Tibial nerve (tissue), 4 donors: ENCODE results near the gene AMIGO2.

ENCODE experiments used
- EP300 ChIP-seq, 2 donors: sonication (generic); formaldehyde crosslinking; IDR thresholded peaks; one replicate each; pipeline ENCODE4 v1.6.1; 2017; ENCODE audit warnings: antibody characterized with exemption in 2 of 2, mild to moderate bottlenecking in 1 of 2
- POLR2A ChIP-seq, 2 donors: fragments of 450-650 bp; IDR thresholded peaks; one replicate each; pipeline ENCODE4 v1.6.1; 2017; ENCODE audit warnings: antibody characterized with exemption in 2 of 2, mild to moderate bottlenecking in 2 of 2, moderate library complexity in 2 of 2
- TF ChIP-seq, protein P1 (sequence below), 5 experiments: fragments of 200-600 bp in 3 of 5; fragments of 450-650 bp in 2 of 5; sonication (generic) in 3 of 5; IDR thresholded peaks; one replicate each; pipeline ENCODE4 v1.5.1; 2016 to 2019; ENCODE audit warnings: antibody characterized with exemption in 5 of 5, mild to moderate bottlenecking in 3 of 5, moderate library complexity in 2 of 5

DNA sequence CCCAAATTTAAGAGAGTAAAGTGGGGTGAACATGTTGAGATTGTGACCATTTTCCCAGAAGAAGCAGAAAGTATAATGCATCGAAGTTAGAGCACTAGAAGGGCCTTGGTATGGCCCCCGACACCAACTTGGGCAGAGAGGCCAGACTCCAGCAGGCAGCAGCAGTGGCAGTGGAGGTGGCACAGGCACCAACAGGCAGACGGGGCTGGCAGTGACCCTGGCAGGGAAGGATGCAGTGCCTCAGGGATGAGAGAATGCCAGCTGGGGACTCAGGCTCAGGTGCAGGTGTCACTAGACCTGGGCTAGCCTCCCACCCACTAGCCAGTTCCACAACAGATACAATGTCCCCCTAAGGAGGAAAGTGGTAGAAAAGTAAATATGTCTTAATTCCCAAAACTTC, 27.7 kb upstream of the AMIGO2 start:
- TF ChIP-seq POLR2A (IDR thresholded peaks at IDR 0.05) = no peak
- TF ChIP-seq, protein P1, sequence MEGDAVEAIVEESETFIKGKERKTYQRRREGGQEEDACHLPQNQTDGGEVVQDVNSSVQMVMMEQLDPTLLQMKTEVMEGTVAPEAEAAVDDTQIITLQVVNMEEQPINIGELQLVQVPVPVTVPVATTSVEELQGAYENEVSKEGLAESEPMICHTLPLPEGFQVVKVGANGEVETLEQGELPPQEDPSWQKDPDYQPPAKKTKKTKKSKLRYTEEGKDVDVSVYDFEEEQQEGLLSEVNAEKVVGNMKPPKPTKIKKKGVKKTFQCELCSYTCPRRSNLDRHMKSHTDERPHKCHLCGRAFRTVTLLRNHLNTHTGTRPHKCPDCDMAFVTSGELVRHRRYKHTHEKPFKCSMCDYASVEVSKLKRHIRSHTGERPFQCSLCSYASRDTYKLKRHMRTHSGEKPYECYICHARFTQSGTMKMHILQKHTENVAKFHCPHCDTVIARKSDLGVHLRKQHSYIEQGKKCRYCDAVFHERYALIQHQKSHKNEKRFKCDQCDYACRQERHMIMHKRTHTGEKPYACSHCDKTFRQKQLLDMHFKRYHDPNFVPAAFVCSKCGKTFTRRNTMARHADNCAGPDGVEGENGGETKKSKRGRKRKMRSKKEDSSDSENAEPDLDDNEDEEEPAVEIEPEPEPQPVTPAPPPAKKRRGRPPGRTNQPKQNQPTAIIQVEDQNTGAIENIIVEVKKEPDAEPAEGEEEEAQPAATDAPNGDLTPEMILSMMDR (IDR thresholded peaks at IDR 0.05) = no peak
- TF ChIP-seq EP300 (IDR thresholded peaks at IDR 0.05) = no peak
